ENCODE measurements around the gene HOXA11.
A peak's percentile ranks its signal among the peaks of the same experiment; 100 is the strongest.

Gene HOXA11

DNA sequence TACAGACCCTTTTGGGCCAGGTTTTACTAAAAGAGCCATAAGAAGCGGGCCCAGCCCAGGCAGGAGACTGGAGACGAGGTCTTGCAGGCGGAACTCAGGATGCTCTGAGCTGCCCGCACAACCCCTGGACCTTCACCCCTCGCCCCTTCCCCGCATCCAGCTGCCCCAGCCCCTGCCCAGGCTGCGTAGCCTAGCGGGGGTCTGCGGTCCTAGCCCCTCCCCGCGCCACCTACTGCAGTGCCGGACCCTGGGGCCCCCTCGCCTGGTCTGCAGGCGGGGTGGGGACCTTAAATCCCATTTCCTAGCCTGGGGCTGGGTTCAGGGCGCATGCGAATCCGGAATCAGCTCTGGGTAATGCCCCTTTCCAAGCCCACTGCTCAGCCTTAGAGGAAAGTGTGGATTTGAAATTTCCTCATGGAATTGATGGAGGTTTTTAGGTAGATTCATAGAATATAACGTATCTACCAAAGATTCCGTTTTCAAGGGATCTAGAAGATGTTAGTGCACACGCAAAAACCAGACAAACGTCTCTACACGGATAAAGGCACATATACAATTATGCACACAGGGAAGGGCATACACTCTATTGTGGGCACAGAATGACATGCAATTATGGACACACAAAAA is 32.1 kb downstream of the HOXA11 start:
- Histone ChIP-seq H3K4me2 (ENCODE audit: low read length) (peak overlapping the region; percentile 91; the same call in 1 of the 2 replicates), H2AFZ (ENCODE audit: low read length) (no peak overlapping the region), H3K27ac (ENCODE audit: low read depth, low read length, poor library complexity, severe bottlenecking) (no peak overlapping the region), H3K9me3 (ENCODE audit: low read length) (no peaks in the 10 kb centered on the region), H4K20me1 (ENCODE audit: insufficient read depth, low read length) (no peaks in the 10 kb centered on the region), H3K4me3 (ENCODE audit: low read depth, low read length, poor library complexity, severe bottlenecking) (peak overlapping the region; percentile 63), H3K27me3 (ENCODE audit: insufficient read depth, low read length) (peaks cover 20% of the 10 kb centered on the region; the same call in 1 of the 2 replicates), H3K9ac (ENCODE audit: low read length) (no peak overlapping the region), H3K9me2 (ENCODE audit: low read depth, low read length) (no peaks in the 10 kb centered on the region), H3F3A (ENCODE audit: insufficient read depth, low read length) (no peaks in the 10 kb centered on the region), H3K79me2 (ENCODE audit: insufficient read depth, low read length) (no peaks in the 10 kb centered on the region), H3K4me1 (ENCODE audit: insufficient read depth, low read length, severe bottlenecking) (peaks cover 42% of the 10 kb centered on the region), H3K36me3 (ENCODE audit: insufficient read depth, low read length) (no peaks in the 10 kb centered on the region)
- TF ChIP-seq EZH2 (IDR thresholded peaks at IDR 0.05; ENCODE audit: borderline replicate concordance, low read length) (no peak), CTCF (IDR thresholded peaks at IDR 0.05; ENCODE audit: low read length) (no peak)

DNA sequence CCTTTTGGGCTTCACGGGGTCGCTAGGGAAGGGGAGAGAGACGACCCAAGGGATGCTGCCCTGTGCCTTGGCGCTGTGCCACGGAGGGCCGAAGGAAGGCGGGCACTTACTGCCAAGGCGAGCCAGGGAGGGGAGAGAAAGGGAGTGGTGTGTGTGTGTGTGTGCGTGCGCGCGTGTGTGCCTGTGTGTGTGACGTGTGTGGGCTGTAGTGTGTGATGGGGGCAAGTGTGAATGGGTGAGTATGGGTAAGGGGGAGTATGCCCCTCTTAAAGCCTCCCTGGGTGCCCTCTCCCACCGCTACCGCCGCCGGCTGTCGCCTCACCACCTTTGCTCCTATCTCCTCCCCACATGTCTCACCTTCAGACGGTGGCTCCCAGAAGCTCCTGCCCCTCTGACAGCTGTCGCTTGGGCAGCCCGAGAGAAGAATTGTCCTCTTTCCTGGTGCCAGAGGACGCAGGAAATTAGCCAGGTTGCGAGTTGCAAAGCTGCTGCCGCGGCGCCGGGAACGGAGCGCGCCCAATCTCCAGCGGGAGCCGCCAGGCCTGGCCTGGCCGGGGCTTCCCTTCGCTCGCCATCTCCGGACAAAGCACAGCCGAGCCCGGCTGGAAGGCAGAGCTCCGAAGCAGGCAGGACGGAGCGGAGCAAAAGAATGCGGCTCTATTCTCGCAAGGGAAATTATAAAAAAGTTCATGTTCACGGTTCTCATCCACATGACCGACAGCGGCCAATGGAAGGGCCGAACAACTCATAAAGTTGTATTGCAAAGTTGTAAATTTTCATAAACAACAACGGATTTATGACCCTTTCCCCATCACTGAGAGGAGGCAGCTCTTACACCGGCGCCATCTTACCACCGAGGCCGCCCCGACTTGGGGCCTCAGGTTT is 32.9 kb downstream of the HOXA11 start, which contains the start of gene HOXA3:
HOXA3 (minus strand) TSS at position 653 of the 885 bp plus-strand sequence. CDS start 41,943 bp downstream, outside the sequence.
- no peak for TF ChIP-seq CTCF (IDR thresholded peaks at IDR 0.05; ENCODE audit: low read length)
- no peak for TF ChIP-seq EZH2 (IDR thresholded peaks at IDR 0.05; ENCODE audit: borderline replicate concordance, low read length)
- peak within 1 kb of the TSS; percentile 61; the same call in 1 of the 2 replicates for H3K9ac ChIP-seq (ENCODE audit: low read length)
- H3K27me3 ChIP-seq (ENCODE audit: insufficient read depth, low read length) = peaks cover 24% of the 10 kb centered on the region; the same call in 1 of the 2 replicates
- peak within 1 kb of the TSS; percentile 91 for H3K4me2 ChIP-seq (ENCODE audit: low read length)
- H2AFZ ChIP-seq (ENCODE audit: low read length) = no peak within 1 kb of the TSS
- H3K27ac ChIP-seq (ENCODE audit: low read depth, low read length, poor library complexity, severe bottlenecking) = no peak within 1 kb of the TSS
- H3K79me2 ChIP-seq (ENCODE audit: insufficient read depth, low read length) = no peaks in the 10 kb centered on the region
- H3K4me1 ChIP-seq (ENCODE audit: insufficient read depth, low read length, severe bottlenecking) = peaks cover 49% of the 10 kb centered on the region
- H3F3A ChIP-seq (ENCODE audit: insufficient read depth, low read length) = no peaks in the 10 kb centered on the region
- H3K9me2 ChIP-seq (ENCODE audit: low read depth, low read length) = no peaks in the 10 kb centered on the region
- no peaks in the 10 kb centered on the region for H4K20me1 ChIP-seq (ENCODE audit: insufficient read depth, low read length)
- H3K36me3 ChIP-seq (ENCODE audit: insufficient read depth, low read length) = no peaks in the 10 kb centered on the region
- no peaks in the 10 kb centered on the region for H3K9me3 ChIP-seq (ENCODE audit: low read length)
- H3K4me3 ChIP-seq (ENCODE audit: low read depth, low read length, poor library complexity, severe bottlenecking) = peak within 1 kb of the TSS; percentile 63

DNA sequence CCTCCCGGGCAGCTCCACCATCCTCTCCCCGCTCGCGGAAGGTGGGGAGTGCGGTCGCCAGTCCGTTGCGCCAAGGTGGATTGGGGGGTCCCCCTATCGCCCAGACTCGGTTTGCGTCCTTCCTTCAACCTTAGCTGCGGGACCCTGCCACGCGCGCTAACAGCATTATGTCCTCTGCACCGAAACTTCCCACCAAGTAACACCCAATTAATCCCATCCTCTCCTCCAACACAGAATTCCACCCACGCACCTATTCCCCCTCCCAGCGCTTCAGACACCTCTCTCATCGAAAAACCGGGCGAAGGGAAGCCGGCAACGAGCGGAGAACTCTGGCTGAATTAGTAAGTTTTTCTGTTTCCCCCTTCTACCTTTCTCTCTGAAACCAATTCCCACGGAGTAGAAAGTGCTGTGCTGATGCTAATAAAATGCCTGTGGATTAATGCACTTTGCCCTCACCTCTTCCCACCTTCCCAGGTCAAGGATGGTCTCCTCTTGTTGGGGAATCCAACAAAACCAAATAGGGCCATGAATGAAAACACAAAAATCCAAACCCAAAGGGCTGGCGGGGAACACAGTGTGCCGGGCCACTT is 33.6 kb downstream of the HOXA11 start:
- H3K9me2 ChIP-seq (ENCODE audit: low read depth, low read length) = no peaks in the 10 kb centered on the region
- H3F3A ChIP-seq (ENCODE audit: insufficient read depth, low read length) = no peaks in the 10 kb centered on the region
- H3K27ac ChIP-seq (ENCODE audit: low read depth, low read length, poor library complexity, severe bottlenecking) = no peak overlapping the region
- H3K36me3 ChIP-seq (ENCODE audit: insufficient read depth, low read length) = no peaks in the 10 kb centered on the region
- H3K4me2 ChIP-seq (ENCODE audit: low read length) = peak overlapping the region; percentile 91
- peaks cover 49% of the 10 kb centered on the region for H3K4me1 ChIP-seq (ENCODE audit: insufficient read depth, low read length, severe bottlenecking)
- TF ChIP-seq CTCF (IDR thresholded peaks at IDR 0.05; ENCODE audit: low read length) = no peak
- no peaks in the 10 kb centered on the region for H4K20me1 ChIP-seq (ENCODE audit: insufficient read depth, low read length)
- H2AFZ ChIP-seq (ENCODE audit: low read length) = 0 out of 2 replicates have a peak overlapping the region, but pooled peaks have one; percentile 36
- no peaks in the 10 kb centered on the region for H3K79me2 ChIP-seq (ENCODE audit: insufficient read depth, low read length)
- H3K9ac ChIP-seq (ENCODE audit: low read length) = peak overlapping the region; percentile 61
- H3K9me3 ChIP-seq (ENCODE audit: low read length) = no peaks in the 10 kb centered on the region
- H3K4me3 ChIP-seq (ENCODE audit: low read depth, low read length, poor library complexity, severe bottlenecking) = peak overlapping the region; percentile 63
- H3K27me3 ChIP-seq (ENCODE audit: insufficient read depth, low read length) = peaks cover 24% of the 10 kb centered on the region; the same call in 1 of the 2 replicates

All from OCI-LY1 (cell line).